ENCODE results near the gene SHISAL2B. TPM values are rescaled to one million over a fixed set of nuclear protein-coding genes. Genes with fewer than 3 reads are reported as not detected.
"Not testable (repeated sequence)": the region's sequence is repeated elsewhere in the genome, so short reads cannot be mapped to it uniquely, and the experiment has no call there.

Gene SHISAL2B
- polyA plus RNA-seq, 4 donors, result 0.18 TPM; not detected in 3

DNA sequence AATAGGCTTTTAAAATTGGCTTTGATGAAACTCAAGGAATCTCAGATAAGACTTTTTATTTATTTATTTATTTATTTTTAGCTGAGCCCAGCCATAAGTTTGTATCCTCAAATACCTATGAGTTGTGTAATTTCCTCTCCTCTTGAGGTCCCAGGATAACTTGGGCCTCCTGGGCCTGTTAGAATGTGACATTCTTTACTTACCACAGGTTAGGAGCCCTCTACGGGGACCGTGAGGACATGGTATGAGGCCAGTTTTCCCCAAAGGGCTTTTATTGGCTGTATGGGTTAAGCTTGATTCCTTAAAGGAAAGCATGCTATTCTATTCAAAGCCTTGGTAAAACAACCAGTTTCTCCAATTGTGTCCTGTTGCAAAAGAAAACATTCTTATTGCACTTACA lies 16.9 kb downstream of the SHISAL2B start:
- FAIRE-seq (no peak), DNase-seq (no peak)
- no peaks in the 10 kb centered on the region for H3K4me1 ChIP-seq (ENCODE audit: control insufficient read depth in 3 of 3, insufficient read depth in 2 of 3, low read depth in 1 of 3, low read length in 2 of 3)
- WGBS, 3 donors, result 89 to 91% (median 91%) methylated on average over 2 of the region's 2 CpGs
- H3K36me3 ChIP-seq (ENCODE audit: control insufficient read depth in 3 of 3, insufficient read depth in 2 of 3, low read depth in 1 of 3, low read length in 3 of 3), result no peaks in the 10 kb centered on the region
- no peaks in the 10 kb centered on the region for H3K9me3 ChIP-seq (ENCODE audit: control insufficient read depth in 2 of 2, insufficient read depth in 1 of 2, low read depth in 1 of 2, low read length in 1 of 2)
- H3K27ac ChIP-seq (ENCODE audit: low read depth in 1 of 3, low read length in 2 of 3), result no peak overlapping the region
- H3K27me3 ChIP-seq (ENCODE audit: control insufficient read depth in 3 of 3, insufficient read depth in 3 of 3, low read length in 3 of 3), result no peaks in the 10 kb centered on the region
- no peak overlapping the region for H3K4me3 ChIP-seq (ENCODE audit: low read depth in 1 of 3, low read length in 3 of 3)

DNA sequence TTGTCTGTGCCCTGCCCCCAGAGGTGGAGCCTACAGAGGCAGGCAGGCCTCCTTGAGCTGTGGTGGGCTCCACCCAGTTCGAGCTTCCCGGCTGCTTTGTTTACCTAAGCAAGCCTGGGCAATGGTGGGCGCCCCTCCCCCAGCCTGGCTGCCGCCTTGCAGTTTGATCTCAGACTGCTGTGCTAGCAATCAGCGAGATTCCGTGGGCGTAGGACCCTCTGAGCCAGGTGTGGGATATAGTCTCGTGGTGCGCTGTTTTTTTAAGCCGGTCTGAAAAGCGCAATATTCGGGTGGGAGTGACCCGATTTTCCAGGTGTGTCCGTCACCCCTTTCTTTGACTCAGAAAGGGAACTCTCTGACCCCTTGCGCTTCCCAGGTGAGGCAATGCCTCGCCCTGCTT lies 24.2 kb downstream of the SHISAL2B start:
- H3K27me3 ChIP-seq (ENCODE audit: control insufficient read depth in 3 of 3, insufficient read depth in 3 of 3, low read length in 3 of 3); H3K27ac ChIP-seq (ENCODE audit: low read depth in 1 of 3, low read length in 2 of 3); H3K9me3 ChIP-seq (ENCODE audit: control insufficient read depth in 2 of 2, insufficient read depth in 1 of 2, low read depth in 1 of 2, low read length in 1 of 2); H3K4me3 ChIP-seq (ENCODE audit: low read depth in 1 of 3, low read length in 3 of 3); FAIRE-seq; DNase-seq; H3K36me3 ChIP-seq (ENCODE audit: control insufficient read depth in 3 of 3, insufficient read depth in 2 of 3, low read depth in 1 of 3, low read length in 3 of 3); H3K4me1 ChIP-seq (ENCODE audit: control insufficient read depth in 3 of 3, insufficient read depth in 2 of 3, low read depth in 1 of 3, low read length in 2 of 3): not testable (repeated sequence)
- 62 to 85% (median 75%) methylated on average over 9 to 12 of the region's 16 CpGs for WGBS, 3 donors

DNA sequence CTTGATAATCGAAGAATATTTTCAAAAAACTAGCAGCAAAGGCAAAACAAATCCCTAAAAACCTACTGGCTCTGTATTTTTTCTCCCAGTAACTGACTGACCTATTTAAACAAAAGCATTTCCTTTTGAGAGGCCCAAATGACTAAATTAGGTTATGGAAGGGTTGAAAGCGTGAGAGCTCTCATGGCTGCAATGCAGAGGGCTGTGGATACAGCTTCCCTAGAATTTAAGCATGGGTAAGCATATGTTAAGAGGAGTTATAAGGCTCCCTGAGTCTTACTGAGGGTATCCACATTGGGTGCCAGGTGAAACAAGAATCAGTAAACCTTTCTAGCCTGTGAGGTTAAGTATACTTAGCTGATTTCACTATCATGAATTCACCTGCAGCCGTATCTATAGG lies 32.3 kb downstream of the SHISAL2B start:
- H3K4me1 ChIP-seq (ENCODE audit: control insufficient read depth in 3 of 3, insufficient read depth in 2 of 3, low read depth in 1 of 3, low read length in 2 of 3), result no peaks in the 10 kb centered on the region
- no peak overlapping the region for H3K4me3 ChIP-seq (ENCODE audit: low read depth in 1 of 3, low read length in 3 of 3)
- H3K27me3 ChIP-seq (ENCODE audit: control insufficient read depth in 3 of 3, insufficient read depth in 3 of 3, low read length in 3 of 3), result no peaks in the 10 kb centered on the region
- FAIRE-seq, result no peak
- H3K27ac ChIP-seq (ENCODE audit: low read depth in 1 of 3, low read length in 2 of 3), result no peak overlapping the region
- peaks cover 0 to 8% (median under 1%) of the 10 kb centered on the region in 3 donors for H3K36me3 ChIP-seq (ENCODE audit: control insufficient read depth in 3 of 3, insufficient read depth in 2 of 3, low read depth in 1 of 3, low read length in 3 of 3)
- H3K9me3 ChIP-seq (ENCODE audit: control insufficient read depth in 2 of 2, insufficient read depth in 1 of 2, low read depth in 1 of 2, low read length in 1 of 2), result no peaks in the 10 kb centered on the region
- no peak for DNase-seq
- WGBS, 3 donors, result 78 to 97% (median 97%) methylated on average over 3 of the region's 3 CpGs

- Histone ChIP-seq H3K9me3 (ENCODE audit: control insufficient read depth in 2 of 2, insufficient read depth in 1 of 2, low read depth in 1 of 2, low read length in 1 of 2) (no peaks in the 10 kb centered on the region), H3K4me3 (ENCODE audit: low read depth in 1 of 3, low read length in 3 of 3) (no peak overlapping the region), H3K27ac (ENCODE audit: low read depth in 1 of 3, low read length in 2 of 3) (no peak overlapping the region), H3K27me3 (ENCODE audit: control insufficient read depth in 3 of 3, insufficient read depth in 3 of 3, low read length in 3 of 3) (no peaks in the 10 kb centered on the region), H3K36me3 (ENCODE audit: control insufficient read depth in 3 of 3, insufficient read depth in 2 of 3, low read depth in 1 of 3, low read length in 3 of 3) (peaks cover 0 to 13% (median 2%) of the 10 kb centered on the region in 3 donors), H3K4me1 (ENCODE audit: control insufficient read depth in 3 of 3, insufficient read depth in 2 of 3, low read depth in 1 of 3, low read length in 2 of 3) (no peaks in the 10 kb centered on the region)
- WGBS, 3 donors, result 90 to 97% (median 95%) methylated on average over 2 of the region's 2 CpGs
- DNase-seq (no peak), FAIRE-seq (no peak)
These were observed 36.8 kb downstream of the SHISAL2B start for GRCh38 chr5:64727150-64727549.

GRCh38 chr5:64742411-64742810 lies 52.1 kb downstream of the SHISAL2B start:
- Histone ChIP-seq H3K27ac (ENCODE audit: low read depth in 1 of 3, low read length in 2 of 3) (no peak overlapping the region), H3K27me3 (ENCODE audit: control insufficient read depth in 3 of 3, insufficient read depth in 3 of 3, low read length in 3 of 3) (no peaks in the 10 kb centered on the region), H3K4me3 (ENCODE audit: low read depth in 1 of 3, low read length in 3 of 3) (no peak overlapping the region), H3K4me1 (ENCODE audit: control insufficient read depth in 3 of 3, insufficient read depth in 2 of 3, low read depth in 1 of 3, low read length in 2 of 3) (no peaks in the 10 kb centered on the region), H3K9me3 (ENCODE audit: control insufficient read depth in 2 of 2, insufficient read depth in 1 of 2, low read depth in 1 of 2, low read length in 1 of 2) (no peaks in the 10 kb centered on the region), H3K36me3 (ENCODE audit: control insufficient read depth in 3 of 3, insufficient read depth in 2 of 3, low read depth in 1 of 3, low read length in 3 of 3) (peaks cover 0 to 3% (median 2%) of the 10 kb centered on the region in 3 donors)
- FAIRE-seq, result no peak
- 88 to 97% (median 97%) methylated on average over 1 of the region's 1 CpG for whole genome bisulfite sequencing, 3 donors
- no peak for DNase-seq

GRCh38 chr5:64742821-64743220 lies 52.5 kb downstream of the SHISAL2B start:
- no peak overlapping the region for H3K4me3 ChIP-seq (ENCODE audit: low read depth in 1 of 3, low read length in 3 of 3)
- peaks cover 0 to 3% (median 2%) of the 10 kb centered on the region in 3 donors for H3K36me3 ChIP-seq (ENCODE audit: control insufficient read depth in 3 of 3, insufficient read depth in 2 of 3, low read depth in 1 of 3, low read length in 3 of 3)
- no peak for FAIRE-seq

DNA sequence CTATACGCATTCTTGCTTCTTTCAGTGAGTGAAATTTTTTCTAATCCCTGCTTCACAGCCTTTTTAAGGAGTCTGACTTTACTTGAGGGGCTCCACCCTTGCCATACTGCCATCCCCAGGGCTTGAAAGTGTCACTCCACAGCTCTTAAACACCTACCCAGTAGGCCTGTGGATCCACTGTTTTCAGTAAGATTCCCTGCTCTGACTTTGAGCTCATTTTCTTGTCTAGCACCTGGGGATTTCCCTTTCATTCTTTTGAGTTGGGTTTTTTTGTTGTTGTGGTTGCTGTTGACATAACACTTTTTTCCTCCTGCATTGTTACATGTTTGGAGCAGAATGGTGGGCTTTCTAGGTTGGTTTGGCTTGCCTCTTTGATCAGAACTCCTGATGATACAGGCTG lies 54.6 kb downstream of the SHISAL2B start:
- H3K36me3 ChIP-seq (ENCODE audit: control insufficient read depth in 3 of 3, insufficient read depth in 2 of 3, low read depth in 1 of 3, low read length in 3 of 3), result peaks cover 0 to 3% (median 0%) of the 10 kb centered on the region in 3 donors
- DNase-seq (no peak), FAIRE-seq (no peak)
- H3K4me1 ChIP-seq (ENCODE audit: control insufficient read depth in 3 of 3, insufficient read depth in 2 of 3, low read depth in 1 of 3, low read length in 2 of 3), result no peaks in the 10 kb centered on the region
- H3K9me3 ChIP-seq (ENCODE audit: control insufficient read depth in 2 of 2, insufficient read depth in 1 of 2, low read depth in 1 of 2, low read length in 1 of 2), result no peaks in the 10 kb centered on the region
- no peaks in the 10 kb centered on the region for H3K27me3 ChIP-seq (ENCODE audit: control insufficient read depth in 3 of 3, insufficient read depth in 3 of 3, low read length in 3 of 3)
- no peak overlapping the region for H3K27ac ChIP-seq (ENCODE audit: low read depth in 1 of 3, low read length in 2 of 3)
- WGBS, 3 donors, result 95 to 100% (median 96%) methylated on average over 1 of the region's 1 CpG
- H3K4me3 ChIP-seq (ENCODE audit: low read depth in 1 of 3, low read length in 3 of 3), result no peak overlapping the region

More at GRCh38 chr5:64742821-64743220, 52.5 kb downstream of the SHISAL2B start:
- Histone ChIP-seq H3K27me3 (ENCODE audit: control insufficient read depth in 3 of 3, insufficient read depth in 3 of 3, low read length in 3 of 3) (no peaks in the 10 kb centered on the region), H3K4me1 (ENCODE audit: control insufficient read depth in 3 of 3, insufficient read depth in 2 of 3, low read depth in 1 of 3, low read length in 2 of 3) (no peaks in the 10 kb centered on the region), H3K27ac (ENCODE audit: low read depth in 1 of 3, low read length in 2 of 3) (no peak overlapping the region), H3K9me3 (ENCODE audit: control insufficient read depth in 2 of 2, insufficient read depth in 1 of 2, low read depth in 1 of 2, low read length in 1 of 2) (no peaks in the 10 kb centered on the region)
- no peak for DNase-seq

GRCh38 chr5:64746446-64746845 lies 56.1 kb downstream of the SHISAL2B start:
- Histone ChIP-seq H3K9me3 (ENCODE audit: control insufficient read depth in 2 of 2, insufficient read depth in 1 of 2, low read depth in 1 of 2, low read length in 1 of 2) (no peaks in the 10 kb centered on the region), H3K4me1 (ENCODE audit: control insufficient read depth in 3 of 3, insufficient read depth in 2 of 3, low read depth in 1 of 3, low read length in 2 of 3) (no peaks in the 10 kb centered on the region), H3K27me3 (ENCODE audit: control insufficient read depth in 3 of 3, insufficient read depth in 3 of 3, low read length in 3 of 3) (no peaks in the 10 kb centered on the region), H3K4me3 (ENCODE audit: low read depth in 1 of 3, low read length in 3 of 3) (no peak overlapping the region), H3K36me3 (ENCODE audit: control insufficient read depth in 3 of 3, insufficient read depth in 2 of 3, low read depth in 1 of 3, low read length in 3 of 3) (peaks cover 0 to 3% (median 2%) of the 10 kb centered on the region in 3 donors), H3K27ac (ENCODE audit: low read depth in 1 of 3, low read length in 2 of 3) (no peak overlapping the region)
- no peak for DNase-seq
- whole genome bisulfite sequencing, 3 donors, result 83 to 94% (median 90%) methylated on average over 1 of the region's 1 CpG
- FAIRE-seq, result peak; percentile 23

- FAIRE-seq (no peak), DNase-seq (no peak)
- H3K4me1 ChIP-seq (ENCODE audit: control insufficient read depth in 3 of 3, insufficient read depth in 2 of 3, low read depth in 1 of 3, low read length in 2 of 3), result no peaks in the 10 kb centered on the region
- 80 to 94% (median 89%) methylated on average over 4 of the region's 4 CpGs for WGBS, 3 donors
- no peaks in the 10 kb centered on the region for H3K27me3 ChIP-seq (ENCODE audit: control insufficient read depth in 3 of 3, insufficient read depth in 3 of 3, low read length in 3 of 3)
- H3K27ac ChIP-seq (ENCODE audit: low read depth in 1 of 3, low read length in 2 of 3), result no peak overlapping the region
- no peak overlapping the region for H3K4me3 ChIP-seq (ENCODE audit: low read depth in 1 of 3, low read length in 3 of 3)
- H3K9me3 ChIP-seq (ENCODE audit: control insufficient read depth in 2 of 2, insufficient read depth in 1 of 2, low read depth in 1 of 2, low read length in 1 of 2), result no peaks in the 10 kb centered on the region
- peaks cover under 1 to 4% (median 2%) of the 10 kb centered on the region in 3 donors for H3K36me3 ChIP-seq (ENCODE audit: control insufficient read depth in 3 of 3, insufficient read depth in 2 of 3, low read depth in 1 of 3, low read length in 3 of 3)
These were observed 59.1 kb downstream of the SHISAL2B start for GRCh38 chr5:64749385-64749784.
